Activated naive CD8-positive, alpha-beta T cell treated with anti-CD3 and anti-CD28 coated beads, Interleukin-2, amount 50 U/mL, for 24 hours (primary cell): ENCODE results near the gene SON.
"Not testable (repeated sequence)": the region's sequence is repeated elsewhere in the genome, so short reads cannot be mapped to it uniquely, and the experiment has no call there.

Source experiments
- ATAC-seq: fragments of 150-1000 bp; cut with Tn5 transposase; one replicate; pipeline ENCODE4 v1.10.0; 2021
- DNase-seq: peaks from one replicate; pipeline ENCODE4 v3.0.0; 2021
- H3K27ac Mint-ChIP-seq: one replicate; pipeline ENCODE4 v1.8.0; 2021; ENCODE audit warnings: mild to moderate bottlenecking, mixed read lengths
- H3K27me3 Mint-ChIP-seq: one replicate; pipeline ENCODE4 v1.8.0; 2021; ENCODE audit warnings: mixed read lengths
- H3K36me3 Mint-ChIP-seq: one replicate; pipeline ENCODE4 v1.8.0; 2021; ENCODE audit warnings: low read depth, mixed read lengths
- H3K4me1 Mint-ChIP-seq: one replicate; pipeline ENCODE4 v1.8.0; 2021; ENCODE audit warnings: mixed read lengths
- H3K4me3 Mint-ChIP-seq: one replicate; pipeline ENCODE4 v1.8.0; 2021; ENCODE audit warnings: mild to moderate bottlenecking, moderate library complexity, mixed read lengths
- H3K9me3 Mint-ChIP-seq: one replicate; pipeline ENCODE4 v1.8.0; 2021; ENCODE audit warnings: mixed read lengths

The SON gene

DNA sequence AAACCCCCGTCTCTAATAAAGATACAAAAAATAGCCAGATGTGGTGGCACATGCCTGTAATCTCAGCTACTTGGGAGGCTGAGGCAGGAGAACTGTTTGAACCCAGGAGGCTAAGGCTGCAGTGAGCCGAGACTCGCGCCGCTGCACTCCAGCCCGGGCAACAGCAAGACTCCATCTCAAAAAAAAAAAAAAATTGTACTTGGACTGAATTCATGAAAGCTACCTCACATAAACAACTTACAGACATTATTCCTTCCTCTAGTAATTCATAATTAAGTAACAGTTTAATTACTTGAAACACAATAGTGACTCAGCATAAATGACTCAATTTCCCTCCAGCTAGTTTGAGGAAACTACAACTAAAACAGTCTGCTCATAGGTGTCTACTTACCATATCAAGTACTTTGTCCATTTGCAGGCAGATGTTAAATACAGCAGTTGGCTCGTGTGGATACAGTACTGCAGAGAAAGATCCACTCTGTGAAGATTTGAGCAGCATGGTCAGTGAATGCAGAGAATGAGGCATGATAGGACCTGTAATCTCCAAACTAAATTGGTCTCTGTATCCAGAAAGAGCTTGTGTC, 36.2 kb downstream of the SON start:
- ATAC-seq: no peak
- peak overlapping the region; percentile 71 for H3K27ac Mint-ChIP-seq
- H3K9me3 Mint-ChIP-seq: no peaks in the 10 kb centered on the region
- H3K4me1 Mint-ChIP-seq: peaks cover 13% of the 10 kb centered on the region
- H3K27me3 Mint-ChIP-seq: no peaks in the 10 kb centered on the region
- H3K36me3 Mint-ChIP-seq: peaks cover 44% of the 10 kb centered on the region
- no peak overlapping the region for H3K4me3 Mint-ChIP-seq
- DNase-seq: no peak

DNA sequence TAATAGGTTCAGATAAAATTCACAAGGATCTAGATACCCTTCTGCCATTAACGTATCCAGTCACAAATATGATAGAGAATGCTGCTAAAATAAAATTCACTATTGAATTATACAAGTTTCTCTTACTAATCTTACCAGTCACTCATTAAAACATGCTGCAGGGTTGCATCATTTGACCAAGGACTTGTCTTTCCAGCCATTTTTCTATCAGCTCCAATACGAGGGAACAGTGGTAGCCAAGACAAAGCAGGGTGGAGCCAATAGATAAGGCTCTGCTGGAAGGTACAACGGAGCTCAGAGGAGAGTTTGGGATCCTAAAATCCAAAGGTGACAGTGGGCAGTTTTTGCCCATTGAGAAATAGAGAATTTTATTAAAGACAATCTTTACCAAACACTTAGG, 41.6 kb downstream of the SON start:
- no peak for ATAC-seq
- Mint-ChIP-seq H3K36me3 (peaks cover 37% of the 10 kb centered on the region), H3K9me3 (no peaks in the 10 kb centered on the region), H3K4me3 (no peak overlapping the region), H3K27me3 (no peaks in the 10 kb centered on the region), H3K4me1 (peaks cover 23% of the 10 kb centered on the region), H3K27ac (no peak overlapping the region)
- DNase-seq: no peak

- peaks cover 29% of the 10 kb centered on the region for H3K36me3 Mint-ChIP-seq
- H3K27me3 Mint-ChIP-seq: no peaks in the 10 kb centered on the region
- no peak for ATAC-seq
- peaks cover 24% of the 10 kb centered on the region for H3K4me1 Mint-ChIP-seq
- no peak overlapping the region for H3K27ac Mint-ChIP-seq
- H3K4me3 Mint-ChIP-seq: peak overlapping the region; percentile 88
- DNase-seq: no peak
- H3K9me3 Mint-ChIP-seq: no peaks in the 10 kb centered on the region
Measured at GRCh38 chr21:33586927-33587326, 44.1 kb downstream of the SON start.

DNA sequence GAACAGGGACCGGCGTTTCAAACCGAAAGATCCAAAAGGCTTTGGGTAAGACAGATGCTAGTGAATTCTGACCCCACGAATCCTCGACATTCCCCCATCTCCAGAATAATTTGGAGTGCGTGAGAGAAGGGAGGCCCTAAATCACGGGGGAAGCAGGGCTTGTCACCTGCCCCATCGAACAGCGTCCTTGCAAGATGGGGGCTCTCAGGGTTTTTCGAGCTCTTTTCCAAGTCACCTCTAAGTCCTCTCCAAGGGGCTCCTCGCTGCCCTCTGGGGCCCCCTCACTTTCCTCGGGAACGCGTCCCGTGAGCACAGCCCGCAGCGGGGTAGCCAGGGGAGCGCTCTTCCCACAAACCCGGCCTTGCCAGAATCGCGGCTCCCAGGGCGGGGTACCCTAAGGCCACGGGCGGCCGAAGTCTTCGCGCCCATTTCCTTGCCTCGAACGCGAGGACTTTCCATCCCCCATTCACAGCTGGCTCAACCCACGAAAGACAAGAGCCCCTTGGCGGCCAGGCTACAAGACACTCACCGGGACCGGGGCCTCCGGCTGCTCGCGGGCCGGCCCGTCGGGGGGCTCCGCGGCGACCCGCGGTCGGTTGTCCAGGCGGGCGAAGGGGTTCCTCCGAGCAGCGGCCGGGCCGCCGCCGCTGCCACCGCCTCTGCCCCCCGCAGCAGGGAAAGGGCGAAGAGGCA, 45.1 kb downstream of the SON start:
- ATAC-seq (peak; percentile 52), DNase-seq (peak; percentile 36)
- peak overlapping the region; percentile 77 for H3K27ac Mint-ChIP-seq
- H3K4me1 Mint-ChIP-seq: peaks cover 24% of the 10 kb centered on the region
- H3K36me3 Mint-ChIP-seq: peaks cover 25% of the 10 kb centered on the region
- H3K27me3 Mint-ChIP-seq: no peaks in the 10 kb centered on the region
- no peaks in the 10 kb centered on the region for H3K9me3 Mint-ChIP-seq
- H3K4me3 Mint-ChIP-seq: peak overlapping the region; percentile 88

GRCh38 chr21:33588485-33589335, 45.9 kb downstream of the SON start, which contains the start of gene DONSON:
Gene DONSON, minus strand, starts transcription at chr21:33588684. Its CDS starts 43 bp downstream, at chr21:33588641.
- Mint-ChIP-seq H3K9me3 (no peaks in the 10 kb centered on the region), H3K4me1 (peaks cover 24% of the 10 kb centered on the region), H3K4me3 (peak within 1 kb of the TSS; percentile 88), H3K27ac (peak within 1 kb of the TSS; percentile 84), H3K36me3 (peaks cover 27% of the 10 kb centered on the region), H3K27me3 (no peaks in the 10 kb centered on the region)
- ATAC-seq (peak; percentile 93), DNase-seq (peak; percentile 93)

GRCh38 chr21:33598051-33598450, 55.2 kb downstream of the SON start:
- DNase-seq (no peak), ATAC-seq (no peak)
- H3K36me3 Mint-ChIP-seq: peaks cover 18% of the 10 kb centered on the region

DNA sequence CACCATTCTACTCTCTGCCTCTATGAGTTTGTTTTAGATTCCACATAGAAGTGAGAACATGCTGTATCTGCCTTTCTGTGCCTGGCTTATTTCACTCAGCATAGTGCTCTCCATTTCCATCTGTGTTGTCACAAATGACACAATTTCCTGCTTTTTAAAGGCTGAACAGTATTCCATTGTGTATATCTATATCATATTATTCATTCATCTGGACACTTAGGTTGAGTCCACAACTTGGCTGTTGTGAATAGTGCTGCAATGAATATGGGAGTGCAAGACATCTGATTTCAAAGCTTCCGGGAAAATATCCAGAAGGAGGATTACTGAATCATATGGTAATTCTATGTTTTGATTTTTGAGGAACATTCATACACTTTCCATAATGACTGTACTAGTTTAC, 65.7 kb downstream of the SON start:
- ATAC-seq (no peak), DNase-seq (no peak)

More at GRCh38 chr21:33598051-33598450, 55.2 kb downstream of the SON start:
- Mint-ChIP-seq H3K4me1 (no peaks in the 10 kb centered on the region), H3K27ac (no peak overlapping the region), H3K27me3 (no peaks in the 10 kb centered on the region), H3K4me3 (no peak overlapping the region), H3K9me3 (no peaks in the 10 kb centered on the region)

GRCh38 chr21:33611006-33611744, 68.3 kb downstream of the SON start:
- peaks cover 10% of the 10 kb centered on the region for H3K36me3 Mint-ChIP-seq
- no peak overlapping the region for H3K4me3 Mint-ChIP-seq
- no peak overlapping the region for H3K27ac Mint-ChIP-seq
- no peaks in the 10 kb centered on the region for H3K4me1 Mint-ChIP-seq
- H3K27me3 Mint-ChIP-seq: no peaks in the 10 kb centered on the region
- no peaks in the 10 kb centered on the region for H3K9me3 Mint-ChIP-seq
- no peak for ATAC-seq
- DNase-seq: no peak

More for the DNA sequence above, 65.7 kb downstream of the SON start:
- Mint-ChIP-seq H3K36me3 (peaks cover 10% of the 10 kb centered on the region), H3K9me3 (no peaks in the 10 kb centered on the region), H3K4me3 (no peak overlapping the region), H3K27me3 (no peaks in the 10 kb centered on the region), H3K27ac (no peak overlapping the region), H3K4me1 (no peaks in the 10 kb centered on the region)

DNA sequence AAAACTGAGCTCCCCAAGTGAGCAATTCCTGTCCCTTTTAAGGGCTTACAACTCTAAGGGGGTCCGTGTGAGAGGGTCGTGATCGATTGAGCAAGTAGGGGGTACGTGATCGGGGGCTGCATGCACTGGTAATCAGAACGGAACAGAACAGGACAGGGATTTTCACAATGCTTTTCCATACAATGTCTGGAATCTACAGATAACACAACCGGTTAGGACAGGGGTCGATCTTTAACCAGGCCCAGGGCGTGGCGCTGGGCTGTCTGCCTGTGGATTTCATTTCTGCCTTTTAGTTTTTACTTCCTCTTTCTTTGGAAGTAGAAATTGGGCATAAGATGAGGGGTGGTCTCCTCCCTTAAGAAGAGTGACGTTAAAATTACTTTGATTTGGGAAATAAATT, 74.7 kb downstream of the SON start:
- H3K27me3 Mint-ChIP-seq, H3K4me1 Mint-ChIP-seq, H3K27ac Mint-ChIP-seq, H3K9me3 Mint-ChIP-seq, ATAC-seq, DNase-seq, H3K4me3 Mint-ChIP-seq: not testable (repeated sequence)
- peaks cover 15% of the 10 kb centered on the region for H3K36me3 Mint-ChIP-seq

GRCh38 chr21:33618407-33618806, 75.6 kb downstream of the SON start:
- Mint-ChIP-seq H3K4me1 (no peaks in the 10 kb centered on the region), H3K27ac (no peak overlapping the region), H3K4me3 (no peak overlapping the region), H3K27me3 (no peaks in the 10 kb centered on the region), H3K9me3 (no peaks in the 10 kb centered on the region), H3K36me3 (peaks cover 14% of the 10 kb centered on the region)
- no peak for ATAC-seq
- DNase-seq: no peak

- no peaks in the 10 kb centered on the region for H3K9me3 Mint-ChIP-seq
- H3K27ac Mint-ChIP-seq: no peak overlapping the region
- H3K4me3 Mint-ChIP-seq: no peak overlapping the region
- H3K4me1 Mint-ChIP-seq: no peaks in the 10 kb centered on the region
- peaks cover 16% of the 10 kb centered on the region for H3K36me3 Mint-ChIP-seq
- H3K27me3 Mint-ChIP-seq: no peaks in the 10 kb centered on the region
- no peak for DNase-seq
- no peak for ATAC-seq
Measured at GRCh38 chr21:33619726-33620125, 76.9 kb downstream of the SON start.

DNA sequence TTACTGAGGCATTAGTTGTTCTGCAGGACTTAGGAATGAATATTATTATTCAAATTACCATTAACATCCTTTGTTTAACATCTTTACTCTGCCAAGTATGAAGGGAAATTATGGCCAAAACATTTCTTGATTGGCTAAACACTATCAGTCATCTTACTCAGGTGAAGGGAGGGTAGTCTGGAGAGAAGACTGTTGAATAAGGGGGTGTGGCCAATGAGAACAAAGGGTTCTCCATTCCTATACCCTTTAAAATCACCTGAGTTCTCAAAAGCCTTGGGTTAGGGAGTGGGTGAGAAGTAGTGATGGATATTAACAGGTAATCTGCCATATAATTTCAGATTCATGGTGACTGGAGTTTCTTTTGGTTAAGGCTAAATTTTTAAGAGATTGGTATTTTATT, 79.4 kb downstream of the SON start:
- ATAC-seq: no peak
- Mint-ChIP-seq H3K9me3 (no peaks in the 10 kb centered on the region), H3K27ac (no peak overlapping the region), H3K4me1 (no peaks in the 10 kb centered on the region), H3K36me3 (peaks cover 17% of the 10 kb centered on the region), H3K4me3 (no peak overlapping the region), H3K27me3 (no peaks in the 10 kb centered on the region)
- no peak for DNase-seq

DNA sequence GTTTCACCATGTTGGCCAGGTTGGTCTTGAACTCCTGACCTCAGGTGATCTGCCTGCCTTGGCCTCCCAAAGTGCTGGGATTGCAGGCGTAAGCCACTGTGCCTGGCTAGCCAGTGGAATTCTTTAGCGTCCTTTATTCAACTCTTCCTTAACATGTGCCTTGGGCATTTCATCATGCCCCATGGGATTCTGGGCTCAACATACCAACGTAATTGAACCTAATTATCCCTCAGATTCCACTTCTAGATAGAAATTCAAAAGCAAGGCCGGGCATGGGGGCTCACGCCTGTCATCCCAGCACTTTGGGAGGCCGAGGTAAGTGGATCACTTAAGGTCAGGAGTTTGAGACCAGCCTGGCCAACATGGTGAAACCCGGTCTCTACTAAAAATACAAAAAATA, 83.3 kb downstream of the SON start:
- not testable (repeated sequence) for ATAC-seq, DNase-seq, H3K4me3 Mint-ChIP-seq, H3K9me3 Mint-ChIP-seq, H3K27me3 Mint-ChIP-seq, H3K27ac Mint-ChIP-seq, H3K4me1 Mint-ChIP-seq
- H3K36me3 Mint-ChIP-seq: peaks cover 21% of the 10 kb centered on the region
